ENCODE results near the gene SYNM. TPM values are rescaled to one million over a fixed set of nuclear protein-coding genes. Genes with fewer than 3 reads are reported as not detected.

Gene SYNM
- total RNA-seq, 1 experiment from 2014 or later, result 3.3 TPM

- ChIA-PET POLR2A (no interaction called here), RAD21 (ENCODE audit: low non-redundant PET in 1 of 2, low total read pairs in 2 of 2, uncharacterized antibody in 2 of 2, unreplicated experiment in 2 of 2) (no interaction called here), CTCF (no interaction called here)
- no peaks in the 10 kb centered on the region for H3K27me3 ChIP-seq (ENCODE audit: insufficient read depth, low read length)
- intact Hi-C loops (cut with micrococcal nuclease), result no loop called here
- H3K9me2 ChIP-seq (ENCODE audit: insufficient read depth), result no peaks in the 10 kb centered on the region
- H4K20me1 ChIP-seq (ENCODE audit: insufficient read depth), result no peaks in the 10 kb centered on the region
- no peak overlapping the region for H3K4me3 ChIP-seq (replicated peaks in 1 of 2; ENCODE audit: low read depth in 1 of 2, low read length in 2 of 2)
- peaks cover 13 to 23% of the 10 kb centered on the region in 2 experiments for H3K4me1 ChIP-seq (ENCODE audit: control insufficient read depth in 1 of 2, insufficient read depth in 2 of 2, low read length in 2 of 2)
- no peaks in the 10 kb centered on the region for H3K9me3 ChIP-seq (ENCODE audit: control insufficient read depth in 1 of 2, insufficient read depth in 1 of 2, low read depth in 1 of 2, low read length in 2 of 2)
- no peak overlapping the region for H3K9ac ChIP-seq (ENCODE audit: low read length)
- no peak for TF ChIP-seq CBX3 (IDR thresholded peaks at IDR 0.05; ENCODE audit: low read depth)
- H3K27ac ChIP-seq (ENCODE audit: low read depth, low read length), result no peak overlapping the region
- no peaks in the 10 kb centered on the region for H3K36me3 ChIP-seq (ENCODE audit: control insufficient read depth in 1 of 2, insufficient read depth in 2 of 2, low read length in 2 of 2)
- no peak overlapping the region for H3K4me2 ChIP-seq (ENCODE audit: low read length)
- ATAC-seq, result no peak
- no TSS peak for BruUV-seq (replicated peaks)
- no peaks in the 10 kb centered on the region for H3K79me2 ChIP-seq (ENCODE audit: insufficient read depth, low read length)
- no peak overlapping the region for H2AFZ ChIP-seq (ENCODE audit: low read depth, low read length, poor library complexity, severe bottlenecking)
- DNase-seq (ENCODE audit: low read depth, low spot score), result no peak
These were observed 24.8 kb downstream of the SYNM start for GRCh38 chr15:99129644-99130043.

DNA sequence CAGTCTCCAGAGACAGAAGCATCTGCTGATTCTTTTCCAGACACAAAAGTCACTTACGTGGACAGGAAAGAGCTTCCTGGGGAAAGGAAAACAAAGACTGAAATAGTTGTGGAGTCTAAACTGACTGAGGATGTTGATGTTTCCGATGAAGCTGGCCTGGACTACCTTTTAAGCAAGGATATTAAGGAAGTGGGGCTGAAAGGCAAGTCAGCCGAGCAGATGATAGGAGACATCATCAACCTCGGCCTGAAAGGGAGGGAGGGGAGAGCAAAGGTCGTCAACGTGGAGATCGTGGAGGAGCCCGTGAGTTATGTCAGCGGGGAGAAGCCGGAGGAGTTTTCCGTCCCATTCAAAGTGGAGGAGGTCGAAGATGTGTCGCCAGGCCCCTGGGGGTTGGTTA, 25.4 kb downstream of the SYNM start:
- ChIA-PET CTCF (no interaction called here), RAD21 (ENCODE audit: low non-redundant PET in 1 of 2, low total read pairs in 2 of 2, uncharacterized antibody in 2 of 2, unreplicated experiment in 2 of 2) (no interaction called here), POLR2A (no interaction called here)
- no peak overlapping the region for H3K9ac ChIP-seq (ENCODE audit: low read length)
- no peaks in the 10 kb centered on the region for H3K9me3 ChIP-seq (ENCODE audit: control insufficient read depth in 1 of 2, insufficient read depth in 1 of 2, low read depth in 1 of 2, low read length in 2 of 2)
- H3K4me3 ChIP-seq (replicated peaks in 1 of 2; ENCODE audit: low read depth in 1 of 2, low read length in 2 of 2), result no peak overlapping the region
- H3K79me2 ChIP-seq (ENCODE audit: insufficient read depth, low read length), result no peaks in the 10 kb centered on the region
- intact Hi-C loops (cut with micrococcal nuclease), result no loop called here
- no peak overlapping the region for H2AFZ ChIP-seq (ENCODE audit: low read depth, low read length, poor library complexity, severe bottlenecking)
- H3K4me2 ChIP-seq (ENCODE audit: low read length), result no peak overlapping the region
- BruUV-seq (replicated peaks), result no TSS peak
- H3K36me3 ChIP-seq (ENCODE audit: control insufficient read depth in 1 of 2, insufficient read depth in 2 of 2, low read length in 2 of 2), result no peaks in the 10 kb centered on the region
- H3K27ac ChIP-seq (ENCODE audit: low read depth, low read length), result no peak overlapping the region
- ATAC-seq (no peak), DNase-seq (ENCODE audit: low read depth, low spot score) (no peak)
- no peaks in the 10 kb centered on the region for H3K27me3 ChIP-seq (ENCODE audit: insufficient read depth, low read length)
- H4K20me1 ChIP-seq (ENCODE audit: insufficient read depth), result no peaks in the 10 kb centered on the region
- H3K9me2 ChIP-seq (ENCODE audit: insufficient read depth), result no peaks in the 10 kb centered on the region
- H3K4me1 ChIP-seq (ENCODE audit: control insufficient read depth in 1 of 2, insufficient read depth in 2 of 2, low read length in 2 of 2), result peaks cover 7 to 17% of the 10 kb centered on the region in 2 experiments; a peak in 3 of 4 replicates
- TF ChIP-seq SRF (IDR thresholded peaks at IDR 0.05; ENCODE audit: low read depth), result no peak
- TF ChIP-seq, protein P1, sequence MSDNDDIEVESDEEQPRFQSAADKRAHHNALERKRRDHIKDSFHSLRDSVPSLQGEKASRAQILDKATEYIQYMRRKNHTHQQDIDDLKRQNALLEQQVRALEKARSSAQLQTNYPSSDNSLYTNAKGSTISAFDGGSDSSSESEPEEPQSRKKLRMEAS (IDR thresholded peaks at IDR 0.05), result no peak
- TF ChIP-seq YY1 (IDR thresholded peaks at IDR 0.05; ENCODE audit: extremely low read depth, insufficient replicate concordance, low read depth, low read length), result no peak
- TF ChIP-seq ZNF274 (IDR thresholded peaks at IDR 0.05; ENCODE audit: low read depth, low read length), result no peak
- TF ChIP-seq CTCF (IDR thresholded peaks at IDR 0.05 in 2 of 3, conservative IDR thresholded peaks at IDR 0.05 in 1 of 3; ENCODE audit: borderline replicate concordance in 1 of 3, insufficient read depth in 1 of 3, low read depth in 2 of 3, low read length in 2 of 3), result no peak
- TF ChIP-seq JUND (IDR thresholded peaks at IDR 0.05), result no peak
- TF ChIP-seq CBX3 (IDR thresholded peaks at IDR 0.05; ENCODE audit: low read depth), result no peak
- TF ChIP-seq RAD21 (IDR thresholded peaks at IDR 0.05; ENCODE audit: low read depth), result no peak
- TF ChIP-seq, protein P2, sequence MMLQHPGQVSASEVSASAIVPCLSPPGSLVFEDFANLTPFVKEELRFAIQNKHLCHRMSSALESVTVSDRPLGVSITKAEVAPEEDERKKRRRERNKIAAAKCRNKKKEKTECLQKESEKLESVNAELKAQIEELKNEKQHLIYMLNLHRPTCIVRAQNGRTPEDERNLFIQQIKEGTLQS (IDR thresholded peaks at IDR 0.05), result no peak
- TF ChIP-seq ZFX (IDR thresholded peaks at IDR 0.05), result no peak
- TF ChIP-seq POLR2A (IDR thresholded peaks at IDR 0.05; ENCODE audit: borderline replicate concordance, extremely low read depth, insufficient read depth, insufficient read length), result no peak
- TF ChIP-seq, protein P3, sequence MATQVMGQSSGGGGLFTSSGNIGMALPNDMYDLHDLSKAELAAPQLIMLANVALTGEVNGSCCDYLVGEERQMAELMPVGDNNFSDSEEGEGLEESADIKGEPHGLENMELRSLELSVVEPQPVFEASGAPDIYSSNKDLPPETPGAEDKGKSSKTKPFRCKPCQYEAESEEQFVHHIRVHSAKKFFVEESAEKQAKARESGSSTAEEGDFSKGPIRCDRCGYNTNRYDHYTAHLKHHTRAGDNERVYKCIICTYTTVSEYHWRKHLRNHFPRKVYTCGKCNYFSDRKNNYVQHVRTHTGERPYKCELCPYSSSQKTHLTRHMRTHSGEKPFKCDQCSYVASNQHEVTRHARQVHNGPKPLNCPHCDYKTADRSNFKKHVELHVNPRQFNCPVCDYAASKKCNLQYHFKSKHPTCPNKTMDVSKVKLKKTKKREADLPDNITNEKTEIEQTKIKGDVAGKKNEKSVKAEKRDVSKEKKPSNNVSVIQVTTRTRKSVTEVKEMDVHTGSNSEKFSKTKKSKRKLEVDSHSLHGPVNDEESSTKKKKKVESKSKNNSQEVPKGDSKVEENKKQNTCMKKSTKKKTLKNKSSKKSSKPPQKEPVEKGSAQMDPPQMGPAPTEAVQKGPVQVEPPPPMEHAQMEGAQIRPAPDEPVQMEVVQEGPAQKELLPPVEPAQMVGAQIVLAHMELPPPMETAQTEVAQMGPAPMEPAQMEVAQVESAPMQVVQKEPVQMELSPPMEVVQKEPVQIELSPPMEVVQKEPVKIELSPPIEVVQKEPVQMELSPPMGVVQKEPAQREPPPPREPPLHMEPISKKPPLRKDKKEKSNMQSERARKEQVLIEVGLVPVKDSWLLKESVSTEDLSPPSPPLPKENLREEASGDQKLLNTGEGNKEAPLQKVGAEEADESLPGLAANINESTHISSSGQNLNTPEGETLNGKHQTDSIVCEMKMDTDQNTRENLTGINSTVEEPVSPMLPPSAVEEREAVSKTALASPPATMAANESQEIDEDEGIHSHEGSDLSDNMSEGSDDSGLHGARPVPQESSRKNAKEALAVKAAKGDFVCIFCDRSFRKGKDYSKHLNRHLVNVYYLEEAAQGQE (IDR thresholded peaks at IDR 0.05; ENCODE audit: low read depth), result no peak
- no peak for TF ChIP-seq ELF1 (IDR thresholded peaks at IDR 0.05; ENCODE audit: borderline replicate concordance, low read depth)

Data from HCT116 (cell line).